ENCODE measurements around the gene CDX4.
"Not testable (repeated sequence)": the region's sequence is repeated elsewhere in the genome, so short reads cannot be mapped to it uniquely, and the experiment has no call there.

The CDX4 gene

DNA sequence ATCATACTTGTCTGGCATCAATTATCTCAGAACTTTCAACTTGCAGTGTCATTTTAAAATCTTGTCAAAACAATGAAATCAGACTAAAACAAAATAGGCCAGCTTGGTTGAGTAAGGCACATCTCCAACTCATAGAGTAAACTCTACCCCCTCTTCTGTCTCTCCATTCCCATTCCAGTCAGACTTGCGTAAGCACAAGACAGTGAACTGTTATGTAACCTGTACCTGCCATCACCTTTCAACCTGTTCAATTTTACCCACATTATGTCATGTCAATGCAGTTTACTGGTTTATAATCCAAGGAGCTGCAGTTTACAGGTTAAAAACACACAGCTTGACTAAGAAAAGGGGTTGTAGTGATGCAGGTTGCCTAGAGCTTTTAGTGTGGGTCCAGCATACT, 8.3 kb downstream of the CDX4 start:
- DNase-seq (ENCODE audit: low spot score), result no peak
- TF ChIP-seq, protein P1, sequence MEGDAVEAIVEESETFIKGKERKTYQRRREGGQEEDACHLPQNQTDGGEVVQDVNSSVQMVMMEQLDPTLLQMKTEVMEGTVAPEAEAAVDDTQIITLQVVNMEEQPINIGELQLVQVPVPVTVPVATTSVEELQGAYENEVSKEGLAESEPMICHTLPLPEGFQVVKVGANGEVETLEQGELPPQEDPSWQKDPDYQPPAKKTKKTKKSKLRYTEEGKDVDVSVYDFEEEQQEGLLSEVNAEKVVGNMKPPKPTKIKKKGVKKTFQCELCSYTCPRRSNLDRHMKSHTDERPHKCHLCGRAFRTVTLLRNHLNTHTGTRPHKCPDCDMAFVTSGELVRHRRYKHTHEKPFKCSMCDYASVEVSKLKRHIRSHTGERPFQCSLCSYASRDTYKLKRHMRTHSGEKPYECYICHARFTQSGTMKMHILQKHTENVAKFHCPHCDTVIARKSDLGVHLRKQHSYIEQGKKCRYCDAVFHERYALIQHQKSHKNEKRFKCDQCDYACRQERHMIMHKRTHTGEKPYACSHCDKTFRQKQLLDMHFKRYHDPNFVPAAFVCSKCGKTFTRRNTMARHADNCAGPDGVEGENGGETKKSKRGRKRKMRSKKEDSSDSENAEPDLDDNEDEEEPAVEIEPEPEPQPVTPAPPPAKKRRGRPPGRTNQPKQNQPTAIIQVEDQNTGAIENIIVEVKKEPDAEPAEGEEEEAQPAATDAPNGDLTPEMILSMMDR (IDR thresholded peaks at IDR 0.05; ENCODE audit: extremely low read depth, missing control alignments), result no peak

DNA sequence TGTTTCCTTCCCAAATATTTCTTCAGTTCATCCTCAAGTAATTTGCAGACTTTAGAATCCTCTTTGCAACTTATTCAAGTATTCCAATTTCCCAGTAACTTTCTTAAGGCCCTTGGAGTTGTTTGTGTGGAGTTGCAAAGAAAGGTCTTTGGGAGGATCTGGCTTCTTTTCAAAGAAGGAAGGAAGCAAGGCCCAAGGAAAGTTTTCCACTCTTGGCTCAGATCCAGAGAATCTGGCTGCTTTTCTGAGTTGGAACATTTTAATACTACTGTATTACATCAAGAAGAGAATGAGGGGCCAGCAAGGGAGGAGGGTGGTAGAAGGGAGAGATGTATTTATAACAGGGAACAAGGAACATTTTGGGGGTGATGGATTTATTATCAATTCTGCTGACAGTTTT, 10.5 kb downstream of the CDX4 start:
- TF ChIP-seq, protein P1 (IDR thresholded peaks at IDR 0.05; ENCODE audit: extremely low read depth, missing control alignments), result no peak

DNA sequence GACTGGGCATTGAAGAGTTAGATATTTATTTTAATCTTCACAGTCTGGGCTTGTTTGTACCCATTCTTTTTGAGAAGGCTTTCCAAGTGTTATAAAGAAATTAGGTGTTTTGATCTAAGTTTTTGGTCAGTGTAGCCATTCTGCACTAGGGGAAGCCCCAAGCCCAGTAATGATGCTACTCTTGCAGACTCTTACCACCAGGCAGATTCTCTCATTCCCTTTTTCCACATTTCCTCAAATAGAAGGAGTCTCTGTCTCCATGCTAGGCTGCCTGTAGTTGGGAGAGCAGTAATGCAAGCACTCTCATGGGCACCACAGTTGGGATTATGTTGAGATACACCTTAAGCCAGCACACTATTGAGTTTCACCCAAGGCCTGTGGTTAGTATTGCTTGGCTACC, 21.5 kb downstream of the CDX4 start:
- TF ChIP-seq, protein P1 (IDR thresholded peaks at IDR 0.05; ENCODE audit: extremely low read depth, missing control alignments), result no peak
- no peak for DNase-seq (ENCODE audit: low spot score)

More for the DNA sequence above, 10.5 kb downstream of the CDX4 start:
- DNase-seq (ENCODE audit: low spot score), result no peak

DNA sequence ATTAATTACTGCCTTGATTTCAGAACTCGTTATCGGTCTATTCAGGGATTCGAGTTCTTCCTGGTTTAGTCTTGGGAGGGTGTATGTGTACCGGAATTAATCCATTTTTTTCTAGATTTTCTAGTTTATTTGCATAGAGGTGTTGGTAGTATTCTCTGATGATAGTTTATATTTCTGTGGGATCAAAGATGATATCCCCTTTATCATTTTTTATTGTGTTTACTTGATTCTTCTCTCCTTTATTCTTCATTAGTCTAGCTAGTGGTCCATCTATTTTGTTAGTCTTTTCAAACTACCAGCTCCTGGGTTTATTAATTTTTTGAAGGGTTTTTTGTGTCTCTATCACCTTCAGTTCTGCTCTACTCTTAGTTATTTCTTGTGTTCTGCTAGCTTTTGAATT, 32.1 kb downstream of the CDX4 start:
- DNase-seq (ENCODE audit: low spot score), result no peak
- TF ChIP-seq, protein P1 (IDR thresholded peaks at IDR 0.05; ENCODE audit: extremely low read depth, missing control alignments), result no peak

DNA sequence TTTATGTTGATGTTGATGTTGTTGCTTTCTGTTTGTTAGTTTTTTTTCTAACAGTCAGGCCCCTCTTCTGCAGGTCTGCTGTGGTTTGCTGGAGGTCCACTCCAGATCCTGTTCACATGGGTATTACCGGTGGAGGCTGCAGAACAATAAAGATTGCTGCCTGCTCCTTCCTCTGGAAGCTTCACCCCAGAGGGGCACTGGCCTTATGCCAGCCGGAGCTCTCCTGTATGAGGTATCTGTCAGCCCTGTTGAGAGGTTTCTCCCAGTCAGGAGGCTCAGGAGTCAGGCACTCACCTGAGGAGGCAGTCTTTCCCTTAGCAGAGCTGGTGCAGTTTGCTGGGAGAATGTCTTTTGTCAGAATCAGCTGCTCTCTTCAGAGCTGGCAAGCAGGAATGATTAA, 34.7 kb downstream of the CDX4 start:
- TF ChIP-seq, protein P1 (IDR thresholded peaks at IDR 0.05; ENCODE audit: extremely low read depth, missing control alignments), result no peak
- DNase-seq (ENCODE audit: low spot score), result no peak

DNA sequence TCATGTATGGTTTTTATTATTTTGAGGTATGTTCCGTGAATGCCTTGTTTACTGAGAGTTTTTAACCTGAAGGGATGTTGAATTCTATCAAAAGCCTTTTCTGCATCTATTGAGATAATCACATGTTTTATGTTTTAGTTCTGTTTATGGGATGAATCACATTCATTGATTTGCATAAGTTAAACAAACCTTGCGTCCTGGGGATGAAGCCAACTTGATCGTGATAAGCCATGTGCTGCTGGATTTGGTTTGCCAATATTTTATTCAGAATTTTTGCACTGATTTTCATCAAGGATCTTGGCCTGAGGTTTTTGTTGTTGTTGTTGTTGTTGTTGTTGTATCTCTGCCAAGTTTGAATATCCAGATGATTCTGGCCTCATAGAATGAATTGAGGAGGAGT, 43.8 kb downstream of the CDX4 start:
- DNase-seq (ENCODE audit: low spot score), result no peak
- TF ChIP-seq, protein P1 (IDR thresholded peaks at IDR 0.05; ENCODE audit: extremely low read depth, missing control alignments), result no peak

DNA sequence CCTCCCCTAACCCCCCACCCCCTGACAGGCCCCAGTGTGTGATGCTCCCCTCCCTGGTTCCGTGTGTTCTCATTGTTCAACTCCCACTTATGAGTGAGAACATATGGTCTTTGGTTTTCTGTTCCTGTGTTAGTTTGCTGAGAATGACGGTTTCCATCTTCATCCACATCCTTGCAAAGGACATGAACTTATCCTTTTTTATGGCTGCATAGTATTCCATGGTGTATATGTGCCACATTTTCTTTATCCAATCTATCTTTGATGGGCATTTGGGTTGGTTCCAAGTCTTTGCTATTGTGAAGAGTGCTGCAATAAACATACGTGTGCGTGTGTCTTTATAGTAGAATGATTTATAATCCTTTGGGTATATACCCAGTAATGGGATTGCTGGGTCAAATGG, 45.3 kb downstream of the CDX4 start:
- not testable (repeated sequence) for DNase-seq (ENCODE audit: low spot score)

Data from GM20000 (cell line).